Measurements from ENCODE around the gene GAGE13. TPM values are rescaled to one million over a fixed set of nuclear protein-coding genes. Genes with fewer than 3 reads are reported as not detected.
"Not testable (repeated sequence)": the region's sequence is repeated elsewhere in the genome, so short reads cannot be mapped to it uniquely, and the experiment has no call there.

Gene GAGE13
- not detected for total RNA-seq
- not detected for polyA plus RNA-seq
- long read RNA-seq, donor 1: 0 reads
- long read RNA-seq, donor 2: 0 reads

- DNase-seq; ATAC-seq (ENCODE audit: low FRiP score); intact Hi-C loops (cut with DNase I); H3K4me1 ChIP-seq (ENCODE audit: control insufficient read depth in 1 of 2, insufficient read depth in 2 of 2, low read length in 2 of 2); H3K4me3 ChIP-seq (ENCODE audit: low read length in 2 of 2); H3K36me3 ChIP-seq (ENCODE audit: control insufficient read depth in 1 of 2, insufficient read depth in 2 of 2, low read length in 1 of 2); H3K27ac ChIP-seq (ENCODE audit: low read depth in 1 of 2, low read length in 2 of 2); H3K9me3 ChIP-seq (ENCODE audit: control insufficient read depth, low read length); H3K27me3 ChIP-seq (ENCODE audit: control insufficient read depth in 1 of 2, insufficient read depth in 2 of 2, low read length in 1 of 2): not testable (repeated sequence)
- WGBS, 2 donors: no CpG with 5 or more reads among the region's 16 CpGs
Observed at GRCh38 chrX:49331282-49331681, at the start of gene GAGE13. TSS of gene GAGE13 (plus strand) at chrX:49331582. CDS start at chrX:49332738, 1,156 bp downstream.

- H3K4me3 ChIP-seq (ENCODE audit: low read length in 2 of 2): no peak overlapping the region
- H3K9me3 ChIP-seq (ENCODE audit: control insufficient read depth, low read length): no peaks in the 10 kb centered on the region
- no peak for DNase-seq
- peak; percentile 65 for ATAC-seq (ENCODE audit: low FRiP score)
- intact Hi-C loops (cut with DNase I): no loop called here
- 13 to 18% methylated on average over 11 of the region's 11 CpGs for WGBS, 2 donors
- no peak overlapping the region for H3K27ac ChIP-seq (ENCODE audit: low read depth in 1 of 2, low read length in 2 of 2)
- no peaks in the 10 kb centered on the region for H3K4me1 ChIP-seq (ENCODE audit: control insufficient read depth in 1 of 2, insufficient read depth in 2 of 2, low read length in 2 of 2)
- no peaks in the 10 kb centered on the region for H3K27me3 ChIP-seq (ENCODE audit: control insufficient read depth in 1 of 2, insufficient read depth in 2 of 2, low read length in 1 of 2)
- no peaks in the 10 kb centered on the region for H3K36me3 ChIP-seq (ENCODE audit: control insufficient read depth in 1 of 2, insufficient read depth in 2 of 2, low read length in 1 of 2)
Observed at GRCh38 chrX:49282647-49283011, 48.8 kb upstream of the GAGE13 start.

DNA sequence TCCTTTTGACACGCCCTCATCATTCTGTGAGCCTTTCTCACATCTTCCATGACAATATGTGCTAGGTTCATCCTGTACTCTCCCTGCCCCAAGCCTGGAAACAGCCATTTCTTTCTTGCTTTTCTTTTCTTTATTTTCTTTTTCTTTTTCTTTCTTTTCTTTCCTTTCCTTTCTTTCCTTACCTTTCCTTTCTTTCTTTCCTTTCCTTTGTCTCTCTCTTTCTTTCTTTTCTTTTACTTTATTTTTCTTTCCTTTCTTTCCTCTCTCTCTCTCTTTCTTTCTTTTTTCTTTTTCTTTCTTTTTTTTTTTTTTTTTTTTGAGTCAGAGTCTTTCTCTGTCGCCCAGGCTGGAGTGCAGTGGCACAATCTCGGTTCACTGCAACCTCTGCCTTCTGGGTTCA, 47.2 kb upstream of the GAGE13 start:
- 83 to 90% methylated on average over 3 of the region's 3 CpGs for WGBS, 2 donors
- no peak overlapping the region for H3K27ac ChIP-seq (ENCODE audit: low read depth in 1 of 2, low read length in 2 of 2)
- intact Hi-C loops (cut with DNase I): no loop called here
- H3K9me3 ChIP-seq (ENCODE audit: control insufficient read depth, low read length): no peaks in the 10 kb centered on the region
- DNase-seq (no peak), ATAC-seq (ENCODE audit: low FRiP score) (no peak)
- H3K36me3 ChIP-seq (ENCODE audit: control insufficient read depth in 1 of 2, insufficient read depth in 2 of 2, low read length in 1 of 2): no peaks in the 10 kb centered on the region
- H3K4me1 ChIP-seq (ENCODE audit: control insufficient read depth in 1 of 2, insufficient read depth in 2 of 2, low read length in 2 of 2): no peaks in the 10 kb centered on the region
- H3K4me3 ChIP-seq (ENCODE audit: low read length in 2 of 2): no peak overlapping the region
- no peaks in the 10 kb centered on the region for H3K27me3 ChIP-seq (ENCODE audit: control insufficient read depth in 1 of 2, insufficient read depth in 2 of 2, low read length in 1 of 2)

DNA sequence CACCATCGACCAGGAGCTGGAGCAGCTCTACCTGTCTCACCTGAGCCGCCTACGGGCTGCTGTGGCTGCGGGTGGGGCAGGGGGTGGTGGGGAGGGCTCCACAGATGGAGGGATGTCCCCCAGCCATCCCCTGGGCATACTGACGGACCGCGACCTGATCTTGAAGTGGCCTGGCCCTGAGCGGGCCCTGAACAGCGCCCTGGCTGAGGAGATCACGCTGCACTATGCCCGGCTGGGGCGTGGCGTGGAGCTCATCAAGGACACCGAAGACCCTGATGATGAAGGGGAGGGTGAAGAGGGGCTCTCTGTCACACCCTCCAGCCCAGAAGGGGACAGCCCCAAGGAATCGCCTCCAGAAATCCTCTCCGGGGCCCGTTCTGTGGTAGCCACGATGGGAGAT, 45.2 kb upstream of the GAGE13 start:
- Histone ChIP-seq H3K4me3 (ENCODE audit: low read length in 2 of 2) (no peak overlapping the region), H3K36me3 (ENCODE audit: control insufficient read depth in 1 of 2, insufficient read depth in 2 of 2, low read length in 1 of 2) (no peaks in the 10 kb centered on the region), H3K9me3 (ENCODE audit: control insufficient read depth, low read length) (no peaks in the 10 kb centered on the region), H3K4me1 (ENCODE audit: control insufficient read depth in 1 of 2, insufficient read depth in 2 of 2, low read length in 2 of 2) (no peaks in the 10 kb centered on the region), H3K27me3 (ENCODE audit: control insufficient read depth in 1 of 2, insufficient read depth in 2 of 2, low read length in 1 of 2) (no peaks in the 10 kb centered on the region), H3K27ac (ENCODE audit: low read depth in 1 of 2, low read length in 2 of 2) (no peak overlapping the region)
- DNase-seq (no peak), ATAC-seq (ENCODE audit: low FRiP score) (peak; percentile 51)
- intact Hi-C loops (cut with DNase I): no loop called here
- WGBS, 2 donors: 90 to 95% methylated on average over 18 of the region's 18 CpGs

DNA sequence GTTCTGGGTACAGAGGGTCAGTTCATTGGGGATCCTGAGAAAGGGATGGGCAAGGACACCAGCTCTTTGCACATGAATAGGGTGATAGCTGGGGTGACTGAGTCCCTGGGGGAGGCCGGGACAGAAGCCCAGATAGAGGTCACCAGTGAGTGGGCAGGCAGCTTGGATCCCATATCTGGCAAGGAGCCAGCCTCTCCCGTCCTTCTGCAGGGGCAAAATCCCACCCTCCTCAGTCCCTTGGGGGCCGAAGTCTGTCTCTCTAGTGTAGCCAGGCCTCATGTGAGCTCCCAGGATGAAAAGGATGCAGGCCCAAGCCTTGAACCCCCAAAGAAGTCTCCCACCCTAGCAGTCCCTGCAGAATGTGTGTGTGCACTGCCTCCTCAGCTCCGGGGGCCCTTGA, 44.8 kb upstream of the GAGE13 start:
- intact Hi-C loops (cut with DNase I): no loop called here
- H3K27ac ChIP-seq (ENCODE audit: low read depth in 1 of 2, low read length in 2 of 2): no peak overlapping the region
- no peaks in the 10 kb centered on the region for H3K4me1 ChIP-seq (ENCODE audit: control insufficient read depth in 1 of 2, insufficient read depth in 2 of 2, low read length in 2 of 2)
- no peak for DNase-seq
- no peak overlapping the region for H3K4me3 ChIP-seq (ENCODE audit: low read length in 2 of 2)
- no peaks in the 10 kb centered on the region for H3K9me3 ChIP-seq (ENCODE audit: control insufficient read depth, low read length)
- no peak for ATAC-seq (ENCODE audit: low FRiP score)
- H3K27me3 ChIP-seq (ENCODE audit: control insufficient read depth in 1 of 2, insufficient read depth in 2 of 2, low read length in 1 of 2): no peaks in the 10 kb centered on the region
- WGBS, 2 donors: 63 to 75% methylated on average over 4 of the region's 4 CpGs
- H3K36me3 ChIP-seq (ENCODE audit: control insufficient read depth in 1 of 2, insufficient read depth in 2 of 2, low read length in 1 of 2): no peaks in the 10 kb centered on the region

GRCh38 chrX:49287665-49288064, 43.7 kb upstream of the GAGE13 start:
- Histone ChIP-seq H3K4me3 (ENCODE audit: low read length in 2 of 2) (no peak overlapping the region), H3K27ac (ENCODE audit: low read depth in 1 of 2, low read length in 2 of 2) (no peak overlapping the region), H3K27me3 (ENCODE audit: control insufficient read depth in 1 of 2, insufficient read depth in 2 of 2, low read length in 1 of 2) (no peaks in the 10 kb centered on the region), H3K36me3 (ENCODE audit: control insufficient read depth in 1 of 2, insufficient read depth in 2 of 2, low read length in 1 of 2) (no peaks in the 10 kb centered on the region), H3K9me3 (ENCODE audit: control insufficient read depth, low read length) (no peaks in the 10 kb centered on the region), H3K4me1 (ENCODE audit: control insufficient read depth in 1 of 2, insufficient read depth in 2 of 2, low read length in 2 of 2) (no peaks in the 10 kb centered on the region)
- 95 to 96% methylated on average over 1 of the region's 1 CpG for WGBS, 2 donors
- intact Hi-C loops (cut with DNase I): no loop called here
- ATAC-seq (ENCODE audit: low FRiP score) (no peak), DNase-seq (no peak)

GRCh38 chrX:49290215-49290614, 41.2 kb upstream of the GAGE13 start:
- no peaks in the 10 kb centered on the region for H3K4me1 ChIP-seq (ENCODE audit: control insufficient read depth in 1 of 2, insufficient read depth in 2 of 2, low read length in 2 of 2)
- DNase-seq: no peak
- H3K4me3 ChIP-seq (ENCODE audit: low read length in 2 of 2): no peak overlapping the region
- no peaks in the 10 kb centered on the region for H3K36me3 ChIP-seq (ENCODE audit: control insufficient read depth in 1 of 2, insufficient read depth in 2 of 2, low read length in 1 of 2)
- no peak overlapping the region for H3K27ac ChIP-seq (ENCODE audit: low read depth in 1 of 2, low read length in 2 of 2)
- no peaks in the 10 kb centered on the region for H3K27me3 ChIP-seq (ENCODE audit: control insufficient read depth in 1 of 2, insufficient read depth in 2 of 2, low read length in 1 of 2)
- intact Hi-C loops (cut with DNase I): loop anchor here in 1 of 2 donors (5.0 kb wide), 1 partner anchor 587 kb away; the partner anchor contains the start of gene USP27X
- 61 to 71% methylated on average over 7 of the region's 7 CpGs for WGBS, 2 donors
- no peaks in the 10 kb centered on the region for H3K9me3 ChIP-seq (ENCODE audit: control insufficient read depth, low read length)
- ATAC-seq (ENCODE audit: low FRiP score): no peak

GRCh38 chrX:49291615-49292337, 39.6 kb upstream of the GAGE13 start:
- Histone ChIP-seq H3K27ac (ENCODE audit: low read depth in 1 of 2, low read length in 2 of 2) (no peak overlapping the region), H3K4me1 (ENCODE audit: control insufficient read depth in 1 of 2, insufficient read depth in 2 of 2, low read length in 2 of 2) (no peaks in the 10 kb centered on the region), H3K9me3 (ENCODE audit: control insufficient read depth, low read length) (no peaks in the 10 kb centered on the region), H3K4me3 (ENCODE audit: low read length in 2 of 2) (no peak overlapping the region), H3K36me3 (ENCODE audit: control insufficient read depth in 1 of 2, insufficient read depth in 2 of 2, low read length in 1 of 2) (no peaks in the 10 kb centered on the region), H3K27me3 (ENCODE audit: control insufficient read depth in 1 of 2, insufficient read depth in 2 of 2, low read length in 1 of 2) (no peaks in the 10 kb centered on the region)
- DNase-seq: peak in 1 of 2 donors; percentile 67
- intact Hi-C loops (cut with DNase I): loop anchor here in 1 of 2 donors (5.0 kb wide), 1 partner anchor 586 kb away; the partner anchor contains the start of gene USP27X
- ATAC-seq (ENCODE audit: low FRiP score): peak; percentile 73
- 16 to 33% methylated on average over 11 of the region's 11 CpGs for WGBS, 2 donors

All from aorta (tissue), 5 donors.